HepG2 (cell line): ENCODE measurements around the gene AMIGO3. TPM values are rescaled to one million over a fixed set of nuclear protein-coding genes. Genes with fewer than 3 reads are reported as not detected.

Experiments
- AGO1 ChIP-seq: fragments of 200-400 bp; formaldehyde crosslinking; IDR thresholded peaks from 2 replicates; pipeline ENCODE4 v1.6.1; 2017; ENCODE audit warnings: mild to moderate bottlenecking, low read depth, low read length, moderate library complexity; ENCODE audit not compliant: poor library complexity, severe bottlenecking
- AHR ChIP-seq: IDR thresholded peaks from 2 replicates; pipeline ENCODE4 v1.6.1; 2018; ENCODE audit warnings: missing genetic modification reagents, missing compliant biosample characterization
- BORCS8-MEF2B ChIP-seq: sonication (generic); formaldehyde crosslinking; IDR thresholded peaks from 2 replicates; pipeline ENCODE4 v1.8.0; 2022; ENCODE audit warnings: mild to moderate bottlenecking, missing genetic modification reagents
- FOXO4 ChIP-seq: sonication (generic); formaldehyde crosslinking; conservative IDR thresholded peaks from 2 replicates; pipeline ENCODE4 v1.8.1; 2023; ENCODE audit warnings: missing genetic modification reagents
- KDM5B ChIP-seq: sonication (generic); formaldehyde crosslinking; IDR thresholded peaks from 2 replicates; pipeline ENCODE4 v1.4.0; 2020; ENCODE audit warnings: missing genetic modification reagents, mild to moderate bottlenecking, borderline replicate concordance
- MED1 ChIP-seq: sonication (generic); formaldehyde crosslinking; IDR thresholded peaks from 2 replicates; pipeline ENCODE4 v1.4.0; 2020; ENCODE audit warnings: missing genetic modification reagents
- NFKB2 ChIP-seq: sonication (generic); formaldehyde crosslinking; IDR thresholded peaks from 2 replicates; pipeline ENCODE4 v1.4.0; 2020; ENCODE audit warnings: missing genetic modification reagents, borderline replicate concordance
- RARG ChIP-seq: sonication (generic); formaldehyde crosslinking; IDR thresholded peaks from 2 replicates; pipeline ENCODE4 v1.4.0; 2020; ENCODE audit warnings: low read depth, mild to moderate bottlenecking, missing genetic modification reagents
- RNF2 ChIP-seq: fragments of 450-650 bp; conservative IDR thresholded peaks from 2 replicates; pipeline ENCODE4 v1.6.1; 2016; ENCODE audit warnings: low read depth
- SP1 ChIP-seq, 2 experiments: fragments of 450-650 bp in 1 of 2; sonication (generic) in 1 of 2; formaldehyde crosslinking in 1 of 2; IDR thresholded peaks; 2 replicates each; pipeline versions ENCODE4 v1.4.0 to v1.6.1; 2016 to 2020; ENCODE audit warnings: missing genetic modification reagents in 1 of 2
- TFDP1 ChIP-seq: IDR thresholded peaks from 2 replicates; pipeline ENCODE4 v1.6.1; 2016; ENCODE audit warnings: missing compliant biosample characterization, missing genetic modification reagents, borderline replicate concordance
- THAP9 ChIP-seq: sonication (generic); formaldehyde crosslinking; IDR thresholded peaks from 2 replicates; pipeline ENCODE4; 2020; ENCODE audit warnings: missing genetic modification reagents, mild to moderate bottlenecking, borderline replicate concordance
- ZBTB46 ChIP-seq: sonication (generic); formaldehyde crosslinking; IDR thresholded peaks from 2 replicates; pipeline ENCODE4 v1.4.0; 2020; ENCODE audit warnings: mild to moderate bottlenecking, missing genetic modification reagents, borderline replicate concordance
- ZC3H4 ChIP-seq: sonication (generic); formaldehyde crosslinking; IDR thresholded peaks from 2 replicates; pipeline ENCODE4 v1.4.0; 2020; ENCODE audit warnings: missing genetic modification reagents, borderline replicate concordance
- ZNF124 ChIP-seq: sonication (generic); formaldehyde crosslinking; IDR thresholded peaks from 2 replicates; pipeline ENCODE4 v1.4.0; 2020; ENCODE audit warnings: missing genetic modification reagents
- ZNF20 ChIP-seq: sonication (generic); formaldehyde crosslinking; IDR thresholded peaks from 2 replicates; pipeline ENCODE4 v1.4.0; 2020; ENCODE audit warnings: mild to moderate bottlenecking, moderate library complexity, missing genetic modification reagents
- ZNF264 ChIP-seq: sonication (generic); formaldehyde crosslinking; IDR thresholded peaks from 2 replicates; pipeline ENCODE4 v1.4.0; 2020; ENCODE audit warnings: missing genetic modification reagents
- ZNF550 ChIP-seq: sonication (generic); formaldehyde crosslinking; IDR thresholded peaks from 2 replicates; pipeline ENCODE4 v1.4.0; 2020; ENCODE audit warnings: mild to moderate bottlenecking, missing genetic modification reagents, borderline replicate concordance
- ZNF740 ChIP-seq: sonication (generic); formaldehyde crosslinking; IDR thresholded peaks from 2 replicates; pipeline ENCODE4 v1.4.0; 2020; ENCODE audit warnings: missing genetic modification reagents
- ZNF776 ChIP-seq: sonication (generic); formaldehyde crosslinking; IDR thresholded peaks from 2 replicates; pipeline ENCODE4 v1.4.0; 2020; ENCODE audit warnings: mild to moderate bottlenecking, missing genetic modification reagents
- ZNF788 ChIP-seq: sonication (generic); formaldehyde crosslinking; IDR thresholded peaks from 2 replicates; pipeline ENCODE4 v1.5.0; 2020; ENCODE audit warnings: mild to moderate bottlenecking, missing genetic modification reagents, borderline replicate concordance
- polyA plus RNA-seq, 8 experiments: library from polyadenylated mRNA; depleted of rRNA in 3 of 8; stranded (reverse) in 7 of 8; unstranded in 1 of 8; fragments of >200 nt; fragmentation: Illumina TruSeq in 4 of 8; extraction: Trizol in 4 of 8; gene quantifications; 2 replicates each; pipeline versions ENCODE4 v1.2.1 to v1.2.3, GENCODE V29; 2011 to 2016; ENCODE audit warnings: low read depth in 4 of 8, missing spikeins in 1 of 8, mixed read lengths in 1 of 8; ENCODE audit not compliant: insufficient read depth in 1 of 8
- total RNA-seq, 5 experiments: library from RNA; depleted of rRNA; stranded (reverse); fragments of >200 nt; fragmentation: Illumina TruSeq; extraction: Trizol; gene quantifications; 2 replicates each; pipeline ENCODE4 v1.2.3, GENCODE V29; 2016; ENCODE audit warnings: low read depth in 1 of 5

Gene AMIGO3
- total and polyA plus RNA-seq, 2 of the 13 experiments (the other 11 are each of a cell fraction or from before 2014, with no cell fraction given) = 0.35 TPM; not detected in 1

GRCh38 chr3:49689046-49689907 is 30.2 kb downstream of the AMIGO3 start, which contains the start of the genes MST1 and RNF123 (continued):
- TF ChIP-seq SP1 (IDR thresholded peaks at IDR 0.05) (no peak), SP1 (CRISPR knock-in tag; IDR thresholded peaks at IDR 0.05) (peak; percentile 52; the same call in 1 of the 2 replicates), ZNF264 (0 out of 2 replicates have a peak, but pooled peaks have one; percentile 45), AGO1 (peak; percentile 97), ZNF740 (CRISPR knock-in tag) (no peak; the same call in 1 of the 2 replicates), KDM5B (peak; percentile 55; the same call in 1 of the 2 replicates), ZC3H4 (CRISPR knock-in tag) (peak; percentile 95; the same call in 1 of the 2 replicates), AHR (CRISPR knock-in tag) (no peak), FOXO4 (CRISPR knock-in tag) (no peak), ZNF20 (CRISPR knock-in tag) (no peak), ZNF124 (0 out of 2 replicates have a peak, but pooled peaks have one; percentile 13), MED1 (CRISPR knock-in tag) (peak; percentile 66), ZBTB46 (CRISPR knock-in tag) (0 out of 2 replicates have a peak, but pooled peaks have one; percentile 42), ZNF550 (CRISPR knock-in tag) (no peak), RARG (CRISPR knock-in tag) (no peak), ZNF776 (CRISPR knock-in tag) (no peak; the same call in 1 of the 2 replicates), BORCS8-MEF2B (CRISPR knock-in tag) (peak; percentile 70; the same call in 1 of the 2 replicates), RNF2 (no peak), THAP9 (peak; percentile 69; the same call in 1 of the 2 replicates), NFKB2 (CRISPR knock-in tag) (peak; percentile 41; the same call in 1 of the 2 replicates), ZNF788 (peak; percentile 85), TFDP1 (CRISPR knock-in tag) (peak; percentile 46)
